Measurements from ENCODE around the gene SDF4. TPM values are rescaled to one million over a fixed set of nuclear protein-coding genes. Genes with fewer than 3 reads are reported as not detected.

The SDF4 gene
- polyA plus RNA-seq, 1 experiment = 109 TPM

GRCh38 chr1:1260843-1261560 lies 29.2 kb upstream of the SDF4 start:
- Histone ChIP-seq H3K27ac (ENCODE audit: low read depth, low read length) (no peak overlapping the region), H3K4me3 (ENCODE audit: low read depth, low read length) (no peak overlapping the region), H3K9me3 (ENCODE audit: control insufficient read depth, insufficient read depth, low read length) (no peaks in the 10 kb centered on the region; the same call in 1 of the 2 replicates), H3K27me3 (ENCODE audit: control insufficient read depth, insufficient read depth, low read length) (no peaks in the 10 kb centered on the region)
- POLR2A ChIA-PET = interaction anchor here (1.8 kb wide), 1 partner anchor 13 kb away, joined by 4 read pairs; the partner anchor contains the start of gene UBE2J2
- no peak for TF ChIP-seq CTCF (IDR thresholded peaks at IDR 0.05; ENCODE audit: low read depth, low read length)
- no peak for DNase-seq (ENCODE audit: low read depth, low spot score)
- CTCF ChIA-PET = interaction anchor here (0.7 kb wide), 1 partner anchor 138 kb away, joined by 4 read pairs; no protein-coding TSS in a partner anchor

- Histone ChIP-seq H3K27ac (ENCODE audit: low read depth, low read length) (peak overlapping the region; percentile 21), H3K9me3 (ENCODE audit: control insufficient read depth, insufficient read depth, low read length) (peaks cover 4% of the 10 kb centered on the region; the same call in 1 of the 2 replicates), H3K27me3 (ENCODE audit: control insufficient read depth, insufficient read depth, low read length) (no peaks in the 10 kb centered on the region), H3K4me3 (ENCODE audit: low read depth, low read length) (no peak overlapping the region)
- DNase-seq (ENCODE audit: low read depth, low spot score) = no peak
- POLR2A ChIA-PET = no interaction called here
- no peak for TF ChIP-seq CTCF (IDR thresholded peaks at IDR 0.05; ENCODE audit: low read depth, low read length)
- CTCF ChIA-PET = interaction anchor here (0.7 kb wide), 1 partner anchor 138 kb away, joined by 4 read pairs; no protein-coding TSS in a partner anchor
Observed at GRCh38 chr1:1259951-1260600, 28.3 kb upstream of the SDF4 start.

DNA sequence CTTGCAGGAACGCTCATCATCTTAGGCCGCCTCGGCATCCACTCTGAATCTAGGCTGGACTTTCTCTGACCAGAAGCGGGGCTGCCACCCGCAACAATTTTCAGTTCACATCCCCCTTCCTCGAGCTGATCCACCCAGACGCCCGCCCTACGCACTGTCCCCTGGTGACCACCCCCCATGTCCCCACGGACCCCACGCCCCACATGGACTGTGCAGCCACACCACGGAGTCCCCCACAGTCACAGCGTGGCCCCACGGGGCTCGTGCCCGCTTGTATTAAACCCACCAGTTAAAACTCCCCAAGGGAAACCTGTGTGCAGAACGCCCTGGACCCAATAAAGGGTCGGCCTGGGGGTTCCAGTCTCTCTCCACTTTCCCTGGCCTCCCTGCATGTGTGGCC lies 27.7 kb upstream of the SDF4 start:
- no peak for TF ChIP-seq CTCF (IDR thresholded peaks at IDR 0.05; ENCODE audit: low read depth, low read length)
- peaks cover 4% of the 10 kb centered on the region; the same call in 1 of the 2 replicates for H3K9me3 ChIP-seq (ENCODE audit: control insufficient read depth, insufficient read depth, low read length)
- ChIA-PET CTCF (no interaction called here), POLR2A (no interaction called here)
- H3K4me3 ChIP-seq (ENCODE audit: low read depth, low read length) = no peak overlapping the region
- no peak overlapping the region for H3K27ac ChIP-seq (ENCODE audit: low read depth, low read length)
- DNase-seq (ENCODE audit: low read depth, low spot score) = no peak
- H3K27me3 ChIP-seq (ENCODE audit: control insufficient read depth, insufficient read depth, low read length) = no peaks in the 10 kb centered on the region

DNA sequence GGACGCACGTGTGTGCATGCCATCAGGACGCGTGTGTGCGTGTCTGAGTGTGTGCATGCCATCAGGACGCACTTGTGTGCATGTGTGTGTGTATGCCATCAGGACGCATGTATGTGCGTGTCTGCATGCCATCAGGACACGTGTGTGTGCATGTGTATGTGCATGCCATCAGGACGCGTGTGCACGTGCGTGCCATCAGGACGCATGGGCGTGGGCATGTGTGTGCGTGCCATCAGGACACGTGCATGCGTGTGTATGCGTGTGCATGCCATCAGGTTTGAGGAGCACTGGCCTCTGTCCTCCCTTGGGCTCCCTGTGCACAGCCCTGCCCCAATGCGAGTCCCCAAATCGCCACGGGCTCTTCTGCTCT lies 27.3 kb upstream of the SDF4 start:
- ChIA-PET POLR2A (interaction anchor here (0.6 kb wide), 1 partner anchor 32 kb away, joined by 4 read pairs; no protein-coding TSS in a partner anchor), CTCF (no interaction called here)
- H3K27me3 ChIP-seq (ENCODE audit: control insufficient read depth, insufficient read depth, low read length) = no peaks in the 10 kb centered on the region
- H3K27ac ChIP-seq (ENCODE audit: low read depth, low read length) = no peak overlapping the region
- no peak overlapping the region for H3K4me3 ChIP-seq (ENCODE audit: low read depth, low read length)
- no peak for TF ChIP-seq CTCF (IDR thresholded peaks at IDR 0.05; ENCODE audit: low read depth, low read length)
- no peak for DNase-seq (ENCODE audit: low read depth, low spot score)
- peaks cover 4% of the 10 kb centered on the region; the same call in 1 of the 2 replicates for H3K9me3 ChIP-seq (ENCODE audit: control insufficient read depth, insufficient read depth, low read length)

Measured in AG04450 (cell line).